Right lobe of liver (tissue), 6 donors: ENCODE results near the gene PLXNA2. TPM values are rescaled to one million over a fixed set of nuclear protein-coding genes. Genes with fewer than 3 reads are reported as not detected.

ENCODE experiments used
- ATAC-seq, 4 donors: fragments of 200-7000 bp; cut with Tn5 transposase; one replicate each; pipeline ENCODE4 v1.9.1; 2020; ENCODE audit warnings: mild to moderate bottlenecking in 4 of 4, moderate library complexity in 4 of 4
- DNase-seq, 3 donors: peaks; one replicate each; pipeline ENCODE4 v3.0.0-alpha.2; 2020
- H3K27ac ChIP-seq, 3 donors: fragments of 200-600 bp; one replicate each; pipeline ENCODE4 v1.8.0; 2022
- H3K27me3 ChIP-seq, 2 donors: fragments of 200-600 bp; one replicate each; pipeline ENCODE4 v1.8.0; 2022
- H3K36me3 ChIP-seq, 4 donors: fragments of 200-600 bp; sonication (generic) in 1 of 4; one replicate each; pipeline versions ENCODE4 v1.5.1 to v1.8.0; 2017 to 2022; ENCODE audit warnings: control low read depth in 1 of 4
- H3K4me1 ChIP-seq, 4 donors: fragments of 200-600 bp; sonication (generic) in 1 of 4; one replicate each; pipeline versions ENCODE4 v1.5.1 to v1.8.0; 2017 to 2022; ENCODE audit warnings: control low read depth in 1 of 4
- H3K4me3 ChIP-seq, 3 donors: fragments of 200-600 bp; one replicate each; pipeline ENCODE4 v1.8.0; 2022
- H3K9me3 ChIP-seq, 4 donors: fragments of 200-600 bp; sonication (generic) in 1 of 4; one replicate each; pipeline versions ENCODE4 v1.5.1 to v1.8.0; 2017 to 2022; ENCODE audit warnings: control low read depth in 1 of 4
- POLR2A ChIP-seq: fragments of 450-650 bp; IDR thresholded peaks from one replicate; pipeline ENCODE4 v1.6.1; 2017; ENCODE audit warnings: antibody characterized with exemption, mild to moderate bottlenecking
- WGBS: methylation state at CpG from one replicate; pipeline ENCODE4 v1.1.6; 2018; ENCODE audit warnings: low coverage, low lambda C conversion rate; ENCODE audit not compliant: insufficient coverage; ENCODE audit errors: missing lambda C conversion rate; 5-methylcytosine and 5-hydroxymethylcytosine counted together
- intact Hi-C, 2 donors: fragments of 100-400 bp; cut with DNase I; formaldehyde crosslinking; loops; one replicate each; pipeline versions ENCODE4 v1.11.2 to v1.14.1; 2022
- total RNA-seq, 6 experiments: library from RNA; depleted of rRNA in 2 of 6; stranded (reverse); fragments of >200 nt in 2 of 6; fragmentation: NEBNext Ultra II Directional in 3 of 6; extraction: Animal tissue kit (Norgen Biotek cat#: 25700) in 3 of 6; gene quantifications; one replicate each; pipeline versions ENCODE4 v1.1.0 to v1.2.4, GENCODE V29; 2016 to 2023
- TF ChIP-seq, protein P1 (sequence below), 4 donors: fragments of 200-600 bp in 3 of 4; fragments of 450-650 bp in 1 of 4; IDR thresholded peaks; one replicate each; pipeline versions ENCODE4 v1.5.1 to v1.8.0; 2016 to 2022; ENCODE audit warnings: antibody characterized with exemption in 4 of 4, mild to moderate bottlenecking in 2 of 4
- donor health status: DM: no; HTN: yes; CAD: no.
- donor health status: DM: no; HTN: no; CAD: no.
- donor health status: DM: no; HTN: no; CAD: no.
- donor health status: DM: no; HTN: yes; CAD: no.
- donor health status: DM: no; HTN: yes; CAD: no.

Gene PLXNA2
- total RNA-seq, 6 experiments from 2014 or later = 5.6 to 20.8 (median 9.3) TPM

DNA sequence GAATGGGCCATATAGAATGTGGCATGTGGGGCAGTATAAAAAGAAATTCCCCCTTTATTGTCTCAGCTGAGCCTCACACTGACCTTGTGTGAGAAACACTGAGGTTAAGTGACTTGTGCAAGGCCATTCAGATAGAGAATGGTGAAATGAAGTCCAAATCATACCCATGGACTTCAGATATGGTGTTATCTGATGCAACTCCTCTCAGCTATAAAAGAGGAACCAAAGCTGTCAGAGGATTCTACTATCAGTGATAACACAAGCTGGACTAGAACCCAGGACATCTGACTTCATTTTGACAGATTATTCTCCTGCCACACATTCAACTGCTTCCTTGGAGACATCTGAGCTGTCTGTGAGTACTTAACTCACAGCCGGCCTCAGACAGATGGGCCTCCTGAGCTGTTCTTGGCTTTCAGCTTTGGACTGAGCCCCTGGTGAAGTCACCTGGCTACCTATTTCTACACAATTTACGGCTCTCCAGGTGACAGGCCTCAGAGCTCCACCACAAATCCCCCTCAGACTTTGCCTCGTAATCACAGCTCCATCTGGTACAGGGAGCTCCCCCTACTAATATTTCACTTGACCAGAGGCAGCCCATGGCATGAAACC is 104.6 kb downstream of the PLXNA2 start:
- H3K36me3 ChIP-seq = no peaks in the 10 kb centered on the region
- TF ChIP-seq, protein P1, sequence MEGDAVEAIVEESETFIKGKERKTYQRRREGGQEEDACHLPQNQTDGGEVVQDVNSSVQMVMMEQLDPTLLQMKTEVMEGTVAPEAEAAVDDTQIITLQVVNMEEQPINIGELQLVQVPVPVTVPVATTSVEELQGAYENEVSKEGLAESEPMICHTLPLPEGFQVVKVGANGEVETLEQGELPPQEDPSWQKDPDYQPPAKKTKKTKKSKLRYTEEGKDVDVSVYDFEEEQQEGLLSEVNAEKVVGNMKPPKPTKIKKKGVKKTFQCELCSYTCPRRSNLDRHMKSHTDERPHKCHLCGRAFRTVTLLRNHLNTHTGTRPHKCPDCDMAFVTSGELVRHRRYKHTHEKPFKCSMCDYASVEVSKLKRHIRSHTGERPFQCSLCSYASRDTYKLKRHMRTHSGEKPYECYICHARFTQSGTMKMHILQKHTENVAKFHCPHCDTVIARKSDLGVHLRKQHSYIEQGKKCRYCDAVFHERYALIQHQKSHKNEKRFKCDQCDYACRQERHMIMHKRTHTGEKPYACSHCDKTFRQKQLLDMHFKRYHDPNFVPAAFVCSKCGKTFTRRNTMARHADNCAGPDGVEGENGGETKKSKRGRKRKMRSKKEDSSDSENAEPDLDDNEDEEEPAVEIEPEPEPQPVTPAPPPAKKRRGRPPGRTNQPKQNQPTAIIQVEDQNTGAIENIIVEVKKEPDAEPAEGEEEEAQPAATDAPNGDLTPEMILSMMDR (IDR thresholded peaks at IDR 0.05) = no peak
- 42% methylated on average over 2 of the region's 3 CpGs for WGBS
- no peak for ATAC-seq
- H3K27ac ChIP-seq = no peak overlapping the region
- no peak for DNase-seq
- no peaks in the 10 kb centered on the region for H3K27me3 ChIP-seq
- H3K4me3 ChIP-seq = no peak overlapping the region
- peaks cover 0 to 7% (median 0%) of the 10 kb centered on the region in 4 donors for H3K4me1 ChIP-seq
- no peaks in the 10 kb centered on the region for H3K9me3 ChIP-seq
- intact Hi-C loops = loop anchor here in 1 of 2 donors (5.0 kb wide), 1 partner anchor 98 kb away; no protein-coding TSS in a partner anchor

DNA sequence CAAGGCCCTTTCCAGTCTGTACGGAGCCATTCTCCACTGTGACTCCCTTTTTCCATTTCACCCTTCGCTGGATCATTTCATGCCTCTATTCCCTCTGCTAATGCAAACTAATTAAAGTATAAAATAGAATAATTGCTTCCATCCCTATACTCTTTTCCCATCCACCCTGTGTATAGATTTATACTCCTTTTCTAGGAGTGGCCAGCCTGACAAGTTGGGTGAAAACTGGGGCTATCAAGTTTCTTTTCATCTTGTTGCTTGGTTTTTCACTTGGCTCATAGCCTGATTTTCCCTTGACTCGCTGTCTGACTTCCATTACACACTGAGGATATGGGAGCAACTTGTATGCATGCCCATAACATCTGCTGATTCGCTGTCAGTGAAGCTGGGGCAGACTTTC is 107.0 kb downstream of the PLXNA2 start:
- TF ChIP-seq, protein P1 (IDR thresholded peaks at IDR 0.05) = no peak
- no peak for TF ChIP-seq POLR2A
- Histone ChIP-seq H3K36me3 (no peaks in the 10 kb centered on the region), H3K4me3 (no peak overlapping the region), H3K4me1 (peaks cover 0 to 7% (median 0%) of the 10 kb centered on the region in 4 donors), H3K27ac (no peak overlapping the region), H3K9me3 (no peaks in the 10 kb centered on the region), H3K27me3 (no peaks in the 10 kb centered on the region)
- no peak for ATAC-seq
- WGBS = 89% methylated on average over 4 of the region's 4 CpGs
- no peak for DNase-seq
- intact Hi-C loops = no loop called here

DNA sequence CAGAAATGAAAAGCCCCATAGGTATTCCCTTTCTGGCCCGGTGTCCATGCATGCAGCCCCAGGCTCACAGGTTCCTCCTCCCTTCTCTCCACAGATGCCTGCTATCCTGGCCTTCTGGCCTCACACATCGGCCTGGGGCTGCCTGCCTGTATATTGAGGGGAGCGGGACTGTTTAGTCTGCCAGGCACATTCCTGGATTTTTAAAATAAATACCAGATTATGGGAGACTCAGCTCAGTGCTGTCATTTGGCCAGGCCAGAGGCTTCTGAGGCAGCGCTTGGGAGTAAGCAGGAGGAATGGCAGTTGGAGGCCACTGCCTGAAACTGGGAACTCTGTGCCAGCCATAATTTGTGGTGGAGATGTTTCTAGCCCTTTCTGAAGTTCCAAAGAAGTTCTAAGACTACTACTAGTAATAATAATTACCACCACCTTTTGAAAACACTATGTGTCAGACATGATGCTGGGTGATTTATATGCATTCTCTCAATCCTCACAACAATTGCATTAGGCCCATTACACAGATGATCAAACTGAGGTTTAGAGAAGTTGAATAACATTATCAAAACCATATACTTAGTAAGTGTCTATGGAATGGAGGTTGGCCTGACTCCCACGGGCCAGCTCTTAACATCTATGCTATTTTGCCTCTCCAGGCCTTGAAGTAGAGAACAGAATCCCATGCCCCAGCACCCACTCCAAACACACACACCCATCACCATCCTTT is 107.6 kb downstream of the PLXNA2 start:
- 85% methylated on average over 3 of the region's 5 CpGs for WGBS
- no peak for ATAC-seq
- no peaks in the 10 kb centered on the region for H3K36me3 ChIP-seq
- H3K4me3 ChIP-seq = no peak overlapping the region
- H3K4me1 ChIP-seq = peaks cover 0 to 7% (median 0%) of the 10 kb centered on the region in 4 donors
- no peak for DNase-seq
- TF ChIP-seq POLR2A = no peak
- TF ChIP-seq, protein P1 (IDR thresholded peaks at IDR 0.05) = no peak
- no peaks in the 10 kb centered on the region for H3K27me3 ChIP-seq
- H3K27ac ChIP-seq = no peak overlapping the region
- intact Hi-C loops = no loop called here
- no peaks in the 10 kb centered on the region for H3K9me3 ChIP-seq

DNA sequence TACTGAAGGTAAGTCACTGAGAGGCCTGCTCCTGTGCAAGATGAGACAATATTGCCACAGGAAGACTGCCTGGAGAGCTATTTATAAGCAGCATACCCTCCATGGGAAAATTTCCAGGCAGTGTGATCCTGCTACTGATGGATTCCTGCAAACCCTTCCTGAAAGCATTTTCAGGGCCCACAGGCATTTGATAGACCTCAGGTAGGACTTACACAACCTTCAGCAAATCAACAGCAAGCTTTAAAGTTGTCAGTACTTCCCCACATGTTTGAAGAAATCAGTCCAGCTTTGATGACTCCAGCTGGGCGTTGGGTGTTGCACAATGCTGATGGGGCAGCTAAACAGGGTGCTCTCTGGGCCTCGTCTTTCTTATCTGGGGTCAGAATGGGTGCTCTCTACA is 108.8 kb downstream of the PLXNA2 start:
- TF ChIP-seq, protein P1 (IDR thresholded peaks at IDR 0.05) = no peak
- TF ChIP-seq POLR2A = no peak
- Histone ChIP-seq H3K9me3 (no peaks in the 10 kb centered on the region), H3K36me3 (no peaks in the 10 kb centered on the region), H3K4me3 (no peak overlapping the region), H3K4me1 (peaks cover 0 to 7% (median 0%) of the 10 kb centered on the region in 4 donors), H3K27me3 (no peaks in the 10 kb centered on the region), H3K27ac (no peak overlapping the region)
- 13% methylated on average over 2 of the region's 2 CpGs for WGBS
- DNase-seq (peak in 1 of 3 donors; percentile 30), ATAC-seq (peak in 3 of 4 donors; percentile 33 to 71 (median 69))
- intact Hi-C loops = no loop called here
